H1 (cell line): Measurements from ENCODE around the gene CLUH. TPM values are rescaled to one million over a fixed set of nuclear protein-coding genes. Genes with fewer than 3 reads are reported as not detected.

Experiments used
- CTCF ChIA-PET: fragments of 300-600 bp; sonication (Branson Sonifier 250); formaldehyde crosslinking; loops from one replicate; lab custom pipeline; 2021; ENCODE audit not compliant: partially characterized antibody; lab: Charles Lee
- POLR2A ChIA-PET: fragments of 300-600 bp; sonication (Branson Sonifier 250); formaldehyde crosslinking; loops from one replicate; lab custom pipeline; 2021; ENCODE audit warnings: inconsistent platforms; ENCODE audit not compliant: partially characterized antibody; lab: Charles Lee
- DNase-seq, 2 experiments: peaks; one replicate each; pipeline versions ENCODE4 v3.0.0 to v3.0.0-alpha.2; 2010 to 2022; ENCODE audit warnings: low spot score in 2 of 2, low read depth in 1 of 2, mixed read lengths in 1 of 2
- FAIRE-seq: peaks from 2 replicates; lab custom pipeline; 2011; peaks lifted over from hg19 to GRCh38; lab: Jason Lieb, UNC
- H2AFZ ChIP-seq: 2 replicates; pipeline ENCODE4 v1.8.1; 2012; ENCODE audit warnings: low read length, inconsistent platforms
- H2AK5ac ChIP-seq: 2 replicates; pipeline ENCODE4 v1.6.1; 2013; ENCODE audit warnings: low read depth, low read length
- H2BK120ac ChIP-seq: replicated peaks from 2 replicates; pipeline ENCODE3; 2013; ENCODE audit warnings: low read depth, low read length, inconsistent platforms
- H2BK12ac ChIP-seq: 2 replicates; pipeline ENCODE4 v1.6.1; 2013; ENCODE audit warnings: low read depth, low read length
- H2BK15ac ChIP-seq: 2 replicates; pipeline ENCODE4 v1.6.1; 2013; ENCODE audit warnings: low read length
- H2BK20ac ChIP-seq: 2 replicates; pipeline ENCODE4 v1.6.1; 2013; ENCODE audit warnings: low read length
- H2BK5ac ChIP-seq: 2 replicates; pipeline ENCODE4 v1.6.1; 2013; ENCODE audit warnings: low read depth, low read length
- H3K14ac ChIP-seq: 2 replicates; pipeline ENCODE4 v1.6.1; 2013; ENCODE audit warnings: inconsistent platforms; ENCODE audit not compliant: insufficient read length
- H3K18ac ChIP-seq: 2 replicates; pipeline ENCODE4 v1.6.1; 2013; ENCODE audit warnings: low read length; ENCODE audit errors: extremely low read depth
- H3K23ac ChIP-seq: 2 replicates; pipeline ENCODE4 v1.6.1; 2013; ENCODE audit warnings: inconsistent platforms; ENCODE audit not compliant: insufficient read length
- H3K23me2 ChIP-seq: 2 replicates; pipeline ENCODE4 v1.6.1; 2013; ENCODE audit warnings: low read depth, low read length
- H3K27ac ChIP-seq: 2 replicates; pipeline ENCODE4 v1.6.1; 2011; ENCODE audit warnings: low read depth, low read length, inconsistent platforms
- H3K27me3 ChIP-seq, 4 experiments: replicated peaks in 1 of 4; 1 replicate in 1 of 4; 2 replicates in 3 of 4; pipeline versions ENCODE4 v1.6.1 to v1.8.1; 2011 to 2013; ENCODE audit warnings: low read length in 3 of 4, mild to moderate bottlenecking in 3 of 4, inconsistent platforms in 2 of 4, mixed read lengths in 2 of 4, moderate library complexity in 1 of 4; ENCODE audit not compliant: control insufficient read depth in 3 of 4, insufficient read depth in 3 of 4; ENCODE audit errors: extremely low read depth in 1 of 4
- H3K36me3 ChIP-seq, 4 experiments: 2 replicates each; pipeline versions ENCODE4 v1.6.1 to v1.8.1; 2011 to 2013; ENCODE audit warnings: mild to moderate bottlenecking in 4 of 4, low read length in 3 of 4, moderate library complexity in 2 of 4, control low read depth in 1 of 4, inconsistent platforms in 1 of 4; ENCODE audit not compliant: insufficient read depth in 4 of 4, control insufficient read depth in 2 of 4
- H3K4ac ChIP-seq: replicated peaks from 2 replicates; pipeline ENCODE3; 2013; ENCODE audit warnings: low read length, low read depth, mixed read lengths, inconsistent platforms; ENCODE audit not compliant: insufficient read length
- H3K4me1 ChIP-seq, 4 experiments: replicated peaks in 1 of 4; 1 replicate in 1 of 4; 2 replicates in 3 of 4; pipeline versions ENCODE4 v1.6.1 to v1.8.1; 2011 to 2013; ENCODE audit warnings: low read length in 3 of 4, inconsistent platforms in 2 of 4, mixed read lengths in 1 of 4; ENCODE audit not compliant: insufficient read depth in 4 of 4, control insufficient read depth in 3 of 4
- H3K4me2 ChIP-seq, 2 experiments: 2 replicates each; pipeline versions ENCODE4 v1.6.1 to v1.8.1; 2011 to 2013; ENCODE audit warnings: low read depth in 2 of 2, low read length in 2 of 2, control low read depth in 1 of 2, inconsistent platforms in 1 of 2, mild to moderate bottlenecking in 1 of 2; ENCODE audit not compliant: insufficient read depth in 1 of 2
- H3K4me3 ChIP-seq, 4 experiments: fragments of 200-600, 300-600 bp in 1 of 4; sonication (generic), shearing (Covaris generic), sonication (Bioruptor Twin) in 1 of 4; 2 replicates each; pipeline versions ENCODE4 v1.5.1 to v1.8.1; 2011 to 2016; ENCODE audit warnings: low read length in 4 of 4, low read depth in 3 of 4, control low read depth in 2 of 4, inconsistent platforms in 2 of 4, mild to moderate bottlenecking in 2 of 4, mixed read lengths in 1 of 4, moderate library complexity in 1 of 4; ENCODE audit not compliant: insufficient read depth in 2 of 4; ENCODE audit errors: extremely low read depth in 1 of 4
- H3K56ac ChIP-seq: replicated peaks from 2 replicates; pipeline ENCODE3; 2013; ENCODE audit warnings: low read depth, mild to moderate bottlenecking, mixed read lengths, low read length, inconsistent platforms; ENCODE audit not compliant: insufficient read length
- H3K79me1 ChIP-seq: 2 replicates; pipeline ENCODE4 v1.6.1; 2013; ENCODE audit warnings: low read depth, low read length, control low read depth
- H3K79me2 ChIP-seq, 2 experiments: 2 replicates each; pipeline versions ENCODE4 v1.6.1 to v1.8.1; 2012 to 2013; ENCODE audit warnings: low read length in 2 of 2, mild to moderate bottlenecking in 2 of 2, inconsistent platforms in 1 of 2; ENCODE audit not compliant: insufficient read depth in 2 of 2, control insufficient read depth in 1 of 2
- H3K9ac ChIP-seq, 4 experiments: replicated peaks in 1 of 4; 1 replicate in 1 of 4; 2 replicates in 3 of 4; pipeline versions ENCODE4 v1.6.1 to v1.8.1; 2011 to 2013; ENCODE audit warnings: low read depth in 3 of 4, low read length in 3 of 4, control low read depth in 2 of 4, mild to moderate bottlenecking in 2 of 4, moderate library complexity in 2 of 4, inconsistent platforms in 1 of 4; ENCODE audit errors: extremely low read depth in 1 of 4
- H3K9me3 ChIP-seq, 2 experiments: 2 replicates each; pipeline versions ENCODE4 v1.6.1 to v1.8.1; 2012 to 2013; ENCODE audit warnings: mild to moderate bottlenecking in 2 of 2, moderate library complexity in 2 of 2, control low read depth in 1 of 2, inconsistent platforms in 1 of 2, low read depth in 1 of 2, low read length in 1 of 2, mixed read lengths in 1 of 2; ENCODE audit not compliant: insufficient read depth in 2 of 2
- H4K20me1 ChIP-seq, 2 experiments: replicated peaks in 1 of 2; 2 replicates each; pipeline versions ENCODE3 to v1.8.1; 2011 to 2013; ENCODE audit warnings: inconsistent platforms in 2 of 2, low read length in 2 of 2, mild to moderate bottlenecking in 1 of 2; ENCODE audit not compliant: insufficient read depth in 2 of 2, control insufficient read depth in 1 of 2
- H4K5ac ChIP-seq: 2 replicates; pipeline ENCODE4 v1.6.1; 2013; ENCODE audit warnings: low read length, low read depth, mixed read lengths, inconsistent platforms; ENCODE audit not compliant: insufficient read length
- H4K8ac ChIP-seq: 2 replicates; pipeline ENCODE4 v1.8.0; 2013; ENCODE audit warnings: mild to moderate bottlenecking, moderate library complexity, low read length, inconsistent platforms; ENCODE audit not compliant: insufficient read depth; ENCODE audit errors: extremely low read depth
- H4K91ac ChIP-seq: replicated peaks from 2 replicates; pipeline ENCODE3; 2013; ENCODE audit warnings: low read length, mixed read lengths, inconsistent platforms; ENCODE audit not compliant: insufficient read length
- KDM4A ChIP-seq: IDR thresholded peaks from one replicate; pipeline ENCODE4 v1.7.1; 2012; ENCODE audit warnings: low read depth, mild to moderate bottlenecking, moderate library complexity, low read length, inconsistent platforms; ENCODE audit not compliant: severe bottlenecking
- NRF1 ChIP-seq: IDR thresholded peaks from 2 replicates; pipeline ENCODE4 v1.6.1; 2011; ENCODE audit warnings: mild to moderate bottlenecking, low read depth, low read length, improper control_type of control experiment
- SP4 ChIP-seq: IDR thresholded peaks from 2 replicates; pipeline ENCODE4 v1.6.1; 2012; ENCODE audit warnings: low read length, inconsistent platforms
- TAF1 ChIP-seq: IDR thresholded peaks from 2 replicates; pipeline ENCODE4 v1.6.1; 2011; ENCODE audit warnings: mild to moderate bottlenecking, low read depth, low read length
- WGBS, 2 experiments: shearing (Covaris generic) in 1 of 2; methylation state at CpG; one replicate each; pipeline versions ENCODE4 v1.1.6 to v1.1.7; 2013 to 2015; ENCODE audit warnings: low lambda C conversion rate in 2 of 2, mixed read lengths in 2 of 2, inconsistent platforms in 1 of 2, low coverage in 1 of 2, missing lambda C conversion rate in 1 of 2; ENCODE audit not compliant: insufficient replicate concordance in 2 of 2, insufficient coverage in 1 of 2, insufficient read length in 1 of 2; ENCODE audit errors: extremely low coverage in 1 of 2, missing lambda C conversion rate in 1 of 2; 5-methylcytosine and 5-hydroxymethylcytosine counted together
- polyA plus RNA-seq, 7 experiments: library from polyadenylated mRNA; depleted of rRNA in 3 of 7; stranded (reverse) in 5 of 7; unstranded in 2 of 7; fragments of >200 nt in 5 of 7; fragments of 200-250 nt in 2 of 7; gene quantifications; 1 replicate in 5 of 7; 2 replicates in 1 of 7; 4 replicates in 1 of 7; pipeline versions ENCODE4 v1.2.1 to v1.2.3, GENCODE V29; 2011 to 2013; ENCODE audit warnings: missing spikeins in 2 of 7, mixed read lengths in 2 of 7
- total RNA-seq: library from RNA; stranded (reverse); fragmentation: NEBNext Ultra II Directional; extraction: Animal tissue kit (Norgen Biotek cat#: 25700); gene quantifications from 2 replicates; pipeline ENCODE4 v1.2.1, GENCODE V29; 2021

CLUH gene
- total and polyA plus RNA-seq, 2 of the 8 experiments (the other 6 are each of a cell fraction or from before 2014, with no cell fraction given) = 33.6 to 98.6 TPM

- Histone ChIP-seq H3K36me3 (no peaks in the 10 kb centered on the region), H2BK20ac (no peak within 1 kb of the TSS), H3K4me1 (peaks cover 0 to 11% (median 4%) of the 10 kb centered on the region in 4 experiments; a peak in 3 of 7 replicates), H2BK12ac (peak within 1 kb of the TSS; percentile 43; the same call in 1 of the 2 replicates), H2BK15ac (peak within 1 kb of the TSS; percentile 95; the same call in 1 of the 2 replicates), H4K91ac (no peak within 1 kb of the TSS), H2BK5ac (0 out of 2 replicates have a peak within 1 kb of the TSS, but pooled peaks have one; percentile 82), H3K4me2 (peak within 1 kb of the TSS; percentile 61 to 79), H3K18ac (peak within 1 kb of the TSS; percentile 71), H3K14ac (no peak within 1 kb of the TSS), H3K27ac (no peak within 1 kb of the TSS; the same call in 1 of the 2 replicates), H3K79me1 (no peaks in the 10 kb centered on the region), H3K79me2 (0 out of 4 replicates have a peak, but pooled peaks cover 0 to 3% of the 10 kb centered on the region in 2 experiments)
- whole genome bisulfite sequencing, 2 experiments = 4% methylated on average over 26 of the region's 76 CpGs; no CpG with 5 or more reads in 1 of the 2 experiments
- FAIRE-seq (no peak), DNase-seq (peak in 1 of 2 experiments; percentile 62)
- CTCF ChIA-PET = interaction anchor here (1.4 to 1.6 kb wide), 2 partner anchors 28 to 37 kb away, joined by 4 to 6 read pairs; no protein-coding TSS in a partner anchor
- TF ChIP-seq TAF1 (peak; percentile 37; the same call in 1 of the 2 replicates), NRF1 (no peak), SP4 (no peak), KDM4A (peak; percentile 68)
- TF ChIP-seq, all 59 proteins: peak for 2
- Histone ChIP-seq H3K9ac (peak within 1 kb of the TSS in 1 of 4 experiments; percentile 57; a peak in 4 of 7 replicates), H3K9me3 (no peaks in the 10 kb centered on the region), H2AK5ac (no peak within 1 kb of the TSS; the same call in 1 of the 2 replicates), H4K8ac (peak within 1 kb of the TSS; percentile 4; the same call in 1 of the 2 replicates), H2AFZ (no peak within 1 kb of the TSS), H3K27me3 (peaks cover 0 to 4% (median 1%) of the 10 kb centered on the region in 4 experiments; a peak in 3 of 7 replicates), H4K20me1 (peaks cover 3 to 6% of the 10 kb centered on the region in 2 experiments), H2BK120ac (no peak within 1 kb of the TSS), H3K4me3 (peak within 1 kb of the TSS; percentile 59 to 74 (median 60)), H3K23me2 (peaks cover 4% of the 10 kb centered on the region; the same call in 1 of the 2 replicates), H3K23ac (no peak within 1 kb of the TSS), H3K56ac (no peak within 1 kb of the TSS), H3K4ac (no peak within 1 kb of the TSS), H4K5ac (no peak within 1 kb of the TSS)
- POLR2A ChIA-PET = interaction anchor here (0.8 to 1.8 kb wide), 3 partner anchors 23 to 238 kb away, joined by 3 to 5 read pairs (median 3); partner anchors contain the start of gene METTL16
These were observed 37.7 kb upstream of the CLUH start, which contains the start of gene CCDC92B for GRCh38 chr17:2749058-2749783. Gene CCDC92B (minus strand): TSS chr17:2749652. CDS start chr17:2735145, 14,507 bp downstream.
